Tibial nerve (tissue), 4 donors: ENCODE data around the gene PPP2R3A.

Experiments used
- CTCF ChIP-seq, 5 experiments: fragments of 200-600 bp in 3 of 5; fragments of 450-650 bp in 2 of 5; sonication (generic) in 3 of 5; IDR thresholded peaks; one replicate each; pipeline ENCODE4 v1.5.1; 2016 to 2019; ENCODE audit warnings: antibody characterized with exemption in 5 of 5, mild to moderate bottlenecking in 3 of 5, moderate library complexity in 2 of 5
- EP300 ChIP-seq, 2 donors: sonication (generic); formaldehyde crosslinking; IDR thresholded peaks; one replicate each; pipeline ENCODE4 v1.6.1; 2017; ENCODE audit warnings: antibody characterized with exemption in 2 of 2, mild to moderate bottlenecking in 1 of 2
- POLR2A ChIP-seq, 2 donors: fragments of 450-650 bp; IDR thresholded peaks; one replicate each; pipeline ENCODE4 v1.6.1; 2017; ENCODE audit warnings: antibody characterized with exemption in 2 of 2, mild to moderate bottlenecking in 2 of 2, moderate library complexity in 2 of 2

DNA sequence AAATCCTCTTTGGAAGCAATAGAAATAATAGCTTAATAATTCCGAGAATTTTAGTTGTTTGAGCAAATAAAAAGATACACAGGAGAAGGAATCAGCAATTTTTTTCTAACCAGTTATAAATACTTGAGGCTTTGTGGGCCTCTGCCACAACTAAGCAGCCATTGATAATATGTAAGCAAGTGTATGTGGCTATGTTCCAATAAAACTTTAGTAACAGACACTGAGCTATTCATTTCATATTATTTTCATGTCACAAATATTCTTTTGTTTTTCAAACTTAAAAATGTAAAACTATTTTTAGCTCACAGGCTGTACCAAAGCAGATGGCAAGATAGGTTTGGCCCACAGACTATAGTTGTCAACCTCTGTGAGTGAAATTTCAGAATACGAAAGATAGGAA, 145.0 kb downstream of the PPP2R3A start:
- TF ChIP-seq POLR2A (IDR thresholded peaks at IDR 0.05) (no peak), CTCF (IDR thresholded peaks at IDR 0.05) (no peak), EP300 (IDR thresholded peaks at IDR 0.05) (no peak)
